PFSK-1 (cell line): ENCODE data around the gene TDO2.

Source experiments
- FOXP2 ChIP-seq: optimal IDR thresholded peaks from 2 replicates; pipeline ENCODE3; 2011; ENCODE audit warnings: borderline replicate concordance, control low read depth, inconsistent platforms; ENCODE audit not compliant: insufficient read depth; ENCODE audit errors: extremely low read length, extremely low read depth
- POLR2AphosphoS5 ChIP-seq: IDR thresholded peaks from 2 replicates; pipeline ENCODE4 v1.6.1; 2012; ENCODE audit warnings: low read depth, mild to moderate bottlenecking, control low read depth, low read length, moderate library complexity
- REST ChIP-seq, 2 experiments: IDR thresholded peaks; 2 replicates each; pipeline versions ENCODE4 v1.6.1 to v1.8.0; 2011 to 2012; ENCODE audit warnings: low read depth in 2 of 2, low read length in 2 of 2, control low read depth in 1 of 2, inconsistent platforms in 1 of 2, mild to moderate bottlenecking in 1 of 2, moderate library complexity in 1 of 2; ENCODE audit not compliant: insufficient read depth in 1 of 2
- SIN3A ChIP-seq: IDR thresholded peaks from 2 replicates; pipeline ENCODE4 v1.6.1; 2012; ENCODE audit warnings: mild to moderate bottlenecking, low read length, moderate library complexity, borderline replicate concordance; ENCODE audit not compliant: insufficient read depth
- TAF1 ChIP-seq: IDR thresholded peaks from 2 replicates; pipeline ENCODE4 v1.6.1; 2012; ENCODE audit warnings: low read length, control low read depth, borderline replicate concordance; ENCODE audit not compliant: insufficient read depth

Gene TDO2

GRCh38 chr4:155877971-155878370 is 25.5 kb upstream of the TDO2 start:
- no peak for TF ChIP-seq SIN3A
- no peak for TF ChIP-seq TAF1
- TF ChIP-seq FOXP2 = no peak
- TF ChIP-seq POLR2AphosphoS5 = no peak
- TF ChIP-seq REST (IDR thresholded peaks at IDR 0.05; ENCODE audit: insufficient read depth in 1 of 2, low read depth in 2 of 2, low read length in 2 of 2) = no peak

GRCh38 chr4:155878611-155879010 is 24.9 kb upstream of the TDO2 start:
- no peak for TF ChIP-seq TAF1
- no peak for TF ChIP-seq FOXP2
- no peak for TF ChIP-seq REST (IDR thresholded peaks at IDR 0.05; ENCODE audit: insufficient read depth in 1 of 2, low read depth in 2 of 2, low read length in 2 of 2)
- no peak for TF ChIP-seq POLR2AphosphoS5
- no peak for TF ChIP-seq SIN3A

- no peak for TF ChIP-seq FOXP2
- TF ChIP-seq TAF1 = no peak
Observed at GRCh38 chr4:155879767-155880166, 23.7 kb upstream of the TDO2 start.

- TF ChIP-seq REST (IDR thresholded peaks at IDR 0.05; ENCODE audit: insufficient read depth in 1 of 2, low read depth in 2 of 2, low read length in 2 of 2) (no peak), POLR2AphosphoS5 (no peak), SIN3A (no peak), TAF1 (no peak), FOXP2 (no peak)
Observed at GRCh38 chr4:155881555-155881954, 21.9 kb upstream of the TDO2 start.

- no peak for TF ChIP-seq REST (IDR thresholded peaks at IDR 0.05; ENCODE audit: insufficient read depth in 1 of 2, low read depth in 2 of 2, low read length in 2 of 2)
- TF ChIP-seq TAF1 = no peak
- no peak for TF ChIP-seq POLR2AphosphoS5
- no peak for TF ChIP-seq FOXP2
Observed at GRCh38 chr4:155883895-155884294, 19.6 kb upstream of the TDO2 start.
